ENCODE measurements around the gene LPAR6.

GRCh38 chr13:48443442-48444208 is 30.7 kb upstream of the LPAR6 start:
- TF ChIP-seq, protein P1, sequence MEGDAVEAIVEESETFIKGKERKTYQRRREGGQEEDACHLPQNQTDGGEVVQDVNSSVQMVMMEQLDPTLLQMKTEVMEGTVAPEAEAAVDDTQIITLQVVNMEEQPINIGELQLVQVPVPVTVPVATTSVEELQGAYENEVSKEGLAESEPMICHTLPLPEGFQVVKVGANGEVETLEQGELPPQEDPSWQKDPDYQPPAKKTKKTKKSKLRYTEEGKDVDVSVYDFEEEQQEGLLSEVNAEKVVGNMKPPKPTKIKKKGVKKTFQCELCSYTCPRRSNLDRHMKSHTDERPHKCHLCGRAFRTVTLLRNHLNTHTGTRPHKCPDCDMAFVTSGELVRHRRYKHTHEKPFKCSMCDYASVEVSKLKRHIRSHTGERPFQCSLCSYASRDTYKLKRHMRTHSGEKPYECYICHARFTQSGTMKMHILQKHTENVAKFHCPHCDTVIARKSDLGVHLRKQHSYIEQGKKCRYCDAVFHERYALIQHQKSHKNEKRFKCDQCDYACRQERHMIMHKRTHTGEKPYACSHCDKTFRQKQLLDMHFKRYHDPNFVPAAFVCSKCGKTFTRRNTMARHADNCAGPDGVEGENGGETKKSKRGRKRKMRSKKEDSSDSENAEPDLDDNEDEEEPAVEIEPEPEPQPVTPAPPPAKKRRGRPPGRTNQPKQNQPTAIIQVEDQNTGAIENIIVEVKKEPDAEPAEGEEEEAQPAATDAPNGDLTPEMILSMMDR (IDR thresholded peaks at IDR 0.05), result no peak
- TF ChIP-seq POLR2A (IDR thresholded peaks at IDR 0.05), result no peak

Measured in adrenal gland (tissue), 5 donors.